PC-3 (cell line): Measurements from ENCODE around the gene CCDC192. TPM values are rescaled to one million over a fixed set of nuclear protein-coding genes. Genes with fewer than 3 reads are reported as not detected.

Experiments
- ATAC-seq: fragments of 200-7000 bp; cut with Tn5 transposase; 2 replicates; pipeline ENCODE4 v1.9.1; 2020; ENCODE audit warnings: mild to moderate bottlenecking, moderate library complexity
- BruUV-seq: library from RNA; stranded (reverse); fragments of 400-500 nt; replicated peaks from 2 replicates; lab custom pipeline; 2021; lab: Mats Ljungman, UMichigan
- CTCF ChIA-PET: fragments of 300-600 bp; sonication (Branson Sonifier 250); formaldehyde crosslinking; loops from one replicate; lab custom pipeline; 2022; ENCODE audit warnings: antibody characterized with exemption; lab: Charles Lee
- POLR2A ChIA-PET: fragments of 300-600 bp; sonication (Branson Sonifier 250); formaldehyde crosslinking; loops from one replicate; lab custom pipeline; 2022; ENCODE audit warnings: antibody characterized with exemption; ENCODE audit not compliant: unreplicated experiment; lab: Charles Lee
- DNase-seq: peaks from one replicate; pipeline ENCODE4 v3.0.0-alpha.2; 2015
- H2AFZ ChIP-seq: fragments of 300-600 bp; sonication (generic); 2 replicates; pipeline ENCODE4 v1.6.0; 2016; ENCODE audit warnings: antibody characterized with exemption, low read length
- H3F3A ChIP-seq: fragments of 300-600 bp; sonication (generic); one replicate; pipeline ENCODE4 v1.6.0; 2017; ENCODE audit warnings: antibody characterized with exemption, low read length, control low read depth, mild to moderate bottlenecking; ENCODE audit not compliant: unreplicated experiment
- H3K27ac ChIP-seq: fragments of 300-600 bp; sonication (generic); 2 replicates; pipeline ENCODE4 v1.5.1; 2016; ENCODE audit warnings: mild to moderate bottlenecking, low read length
- H3K27me3 ChIP-seq: fragments of 300-600 bp; sonication (generic); 2 replicates; pipeline ENCODE4 v1.6.1; 2016; ENCODE audit warnings: low read length, mixed read lengths
- H3K36me3 ChIP-seq: fragments of 300-600 bp; sonication (generic); 2 replicates; pipeline ENCODE4 v1.6.1; 2016; ENCODE audit warnings: low read depth, mixed run types, low read length, mixed read lengths
- H3K4me1 ChIP-seq: fragments of 300-600 bp; sonication (generic); 2 replicates; pipeline ENCODE4 v1.5.1; 2016; ENCODE audit warnings: low read length; ENCODE audit not compliant: insufficient read depth
- H3K4me2 ChIP-seq: fragments of 300-600 bp; sonication (generic); 2 replicates; pipeline ENCODE4 v1.6.0; 2016; ENCODE audit warnings: low read length
- H3K4me3 ChIP-seq: fragments of 300-600 bp; sonication (generic); 2 replicates; pipeline ENCODE4 v1.5.1; 2016; ENCODE audit warnings: mild to moderate bottlenecking, low read length, mixed read lengths
- H3K79me2 ChIP-seq: fragments of 300-600 bp; sonication (generic); 2 replicates; pipeline ENCODE4 v1.6.1; 2017; ENCODE audit warnings: low read length, mixed read lengths
- H3K9ac ChIP-seq: fragments of 300-600 bp; sonication (generic); 2 replicates; pipeline ENCODE4 v1.6.0; 2016; ENCODE audit warnings: mild to moderate bottlenecking, low read length
- H3K9me2 ChIP-seq: fragments of 300-600 bp; sonication (generic); replicated peaks from 2 replicates; pipeline ENCODE4 v1.6.1; 2016; ENCODE audit warnings: mixed run types, low read length, mixed read lengths
- H3K9me3 ChIP-seq: fragments of 300-600 bp; sonication (generic); 2 replicates; pipeline ENCODE4 v1.6.1; 2016; ENCODE audit warnings: low read length, mixed read lengths
- H4K20me1 ChIP-seq: fragments of 300-600 bp; sonication (generic); 2 replicates; pipeline ENCODE4 v1.6.1; 2016; ENCODE audit warnings: low read length, mixed read lengths
- EZH2 ChIP-seq: fragments of 300-600 bp; sonication (generic); IDR thresholded peaks from one replicate; pipeline ENCODE4 v1.6.1; 2017; ENCODE audit warnings: antibody characterized with exemption, mild to moderate bottlenecking, low read length; ENCODE audit not compliant: unreplicated experiment
- EZH2phosphoT487 ChIP-seq: fragments of 300-600 bp; sonication (generic); IDR thresholded peaks from 2 replicates; pipeline ENCODE4 v1.6.1; 2018; ENCODE audit warnings: mild to moderate bottlenecking, antibody characterized with exemption, low read length, borderline replicate concordance
- intact Hi-C: fragments of 100-400 bp; cut with micrococcal nuclease; formaldehyde crosslinking; loops from 2 replicates; pipeline ENCODE4 v1.9.0; 2023
- total RNA-seq: library from RNA; depleted of rRNA; stranded (reverse); fragments of >200 nt; gene quantifications from 2 replicates; pipeline ENCODE4 v1.2.3, GENCODE V29; 2014
- TF ChIP-seq, protein P1 (sequence below): fragments of 300-600 bp; sonication (generic); conservative IDR thresholded peaks from 2 replicates; pipeline ENCODE4 v1.5.1; 2017; ENCODE audit warnings: antibody characterized with exemption, low read depth, mild to moderate bottlenecking, low read length

Gene CCDC192
- total RNA-seq, 1 experiment from 2014 or later: not detected

DNA sequence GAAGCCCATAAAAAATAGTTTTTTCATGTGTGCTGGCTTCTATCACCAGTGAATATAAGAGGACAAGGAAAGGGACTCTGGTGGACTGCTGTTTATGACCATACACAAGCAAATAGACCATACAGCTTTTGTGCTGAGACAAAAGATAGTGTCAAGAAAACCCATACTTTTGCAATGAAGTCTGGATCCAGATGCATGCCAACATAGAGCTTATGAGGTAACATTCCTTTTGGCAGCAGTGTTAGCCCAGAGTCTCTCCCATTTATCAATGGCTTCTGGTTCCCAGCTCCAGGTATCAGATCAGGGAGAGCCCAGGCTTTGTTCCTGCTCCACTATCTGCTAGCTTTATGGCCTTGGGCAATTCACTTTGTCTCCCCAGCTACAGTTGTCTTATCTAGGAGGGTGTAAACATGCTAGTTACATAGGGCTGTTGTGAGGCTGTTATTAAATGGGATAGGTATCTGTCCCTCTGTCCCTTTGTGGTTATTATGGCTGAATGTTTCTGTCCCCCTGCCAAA lies 55.6 kb downstream of the CCDC192 start:
- ATAC-seq: no peak
- TF ChIP-seq EZH2 (no peak), EZH2phosphoT487 (no peak)
- TF ChIP-seq, protein P1, sequence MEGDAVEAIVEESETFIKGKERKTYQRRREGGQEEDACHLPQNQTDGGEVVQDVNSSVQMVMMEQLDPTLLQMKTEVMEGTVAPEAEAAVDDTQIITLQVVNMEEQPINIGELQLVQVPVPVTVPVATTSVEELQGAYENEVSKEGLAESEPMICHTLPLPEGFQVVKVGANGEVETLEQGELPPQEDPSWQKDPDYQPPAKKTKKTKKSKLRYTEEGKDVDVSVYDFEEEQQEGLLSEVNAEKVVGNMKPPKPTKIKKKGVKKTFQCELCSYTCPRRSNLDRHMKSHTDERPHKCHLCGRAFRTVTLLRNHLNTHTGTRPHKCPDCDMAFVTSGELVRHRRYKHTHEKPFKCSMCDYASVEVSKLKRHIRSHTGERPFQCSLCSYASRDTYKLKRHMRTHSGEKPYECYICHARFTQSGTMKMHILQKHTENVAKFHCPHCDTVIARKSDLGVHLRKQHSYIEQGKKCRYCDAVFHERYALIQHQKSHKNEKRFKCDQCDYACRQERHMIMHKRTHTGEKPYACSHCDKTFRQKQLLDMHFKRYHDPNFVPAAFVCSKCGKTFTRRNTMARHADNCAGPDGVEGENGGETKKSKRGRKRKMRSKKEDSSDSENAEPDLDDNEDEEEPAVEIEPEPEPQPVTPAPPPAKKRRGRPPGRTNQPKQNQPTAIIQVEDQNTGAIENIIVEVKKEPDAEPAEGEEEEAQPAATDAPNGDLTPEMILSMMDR: no peak
- no TSS peak for BruUV-seq
- Histone ChIP-seq H3K27me3 (no peaks in the 10 kb centered on the region), H3K4me3 (no peak overlapping the region), H3K4me1 (peaks cover 6% of the 10 kb centered on the region), H3F3A (no peaks in the 10 kb centered on the region), H3K36me3 (no peaks in the 10 kb centered on the region), H3K9me2 (no peaks in the 10 kb centered on the region), H3K4me2 (no peak overlapping the region), H3K79me2 (no peaks in the 10 kb centered on the region), H4K20me1 (no peaks in the 10 kb centered on the region), H3K9me3 (no peaks in the 10 kb centered on the region), H2AFZ (no peak overlapping the region), H3K9ac (no peak overlapping the region), H3K27ac (no peak overlapping the region)
- no peak for DNase-seq
- intact Hi-C loops: loop anchor here (1.0 to 5.0 kb wide), 4 partner anchors 26 to 278 kb away; no protein-coding TSS in a partner anchor
- ChIA-PET POLR2A (no interaction called here), CTCF (interaction anchor here (0.9 to 1.4 kb wide), 3 partner anchors 55 to 117 kb away, joined by 3 to 5 read pairs (median 5); no protein-coding TSS in a partner anchor)

DNA sequence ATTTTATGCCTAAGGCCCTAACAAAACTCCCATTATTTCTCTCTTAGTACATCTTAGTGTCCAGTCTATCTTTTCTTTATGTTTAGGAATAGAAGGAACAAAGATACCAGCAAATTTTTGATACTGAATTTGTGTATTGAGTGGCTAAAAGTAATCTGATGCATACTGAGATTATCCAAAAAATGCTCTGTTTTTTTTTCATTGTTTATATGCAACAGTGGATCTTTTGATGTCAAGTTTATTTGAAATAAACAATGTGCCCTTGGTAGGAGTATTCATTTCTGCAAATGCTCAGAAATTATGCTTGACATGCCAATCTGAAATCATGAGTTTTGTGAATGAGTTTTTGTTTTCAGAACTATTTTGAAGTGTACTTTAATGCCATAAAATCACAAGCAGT lies 58.7 kb downstream of the CCDC192 start:
- Histone ChIP-seq H3K4me2 (no peak overlapping the region), H3K4me3 (no peak overlapping the region), H3K4me1 (peaks cover 6% of the 10 kb centered on the region), H2AFZ (no peak overlapping the region), H3K9me2 (no peaks in the 10 kb centered on the region), H3F3A (no peaks in the 10 kb centered on the region), H3K27ac (no peak overlapping the region), H3K9ac (no peak overlapping the region), H3K36me3 (no peaks in the 10 kb centered on the region), H3K27me3 (no peaks in the 10 kb centered on the region), H3K9me3 (no peaks in the 10 kb centered on the region), H3K79me2 (no peaks in the 10 kb centered on the region), H4K20me1 (no peaks in the 10 kb centered on the region)
- no TSS peak for BruUV-seq
- intact Hi-C loops: no loop called here
- no peak for ATAC-seq
- DNase-seq: no peak
- CTCF ChIA-PET: no interaction called here
- TF ChIP-seq, protein P1: no peak
- TF ChIP-seq EZH2: no peak
- TF ChIP-seq EZH2phosphoT487: no peak
- POLR2A ChIA-PET: interaction anchor here (0.6 to 0.7 kb wide), 2 partner anchors 79 to 155 kb away, joined by 6 read pairs; no protein-coding TSS in a partner anchor

DNA sequence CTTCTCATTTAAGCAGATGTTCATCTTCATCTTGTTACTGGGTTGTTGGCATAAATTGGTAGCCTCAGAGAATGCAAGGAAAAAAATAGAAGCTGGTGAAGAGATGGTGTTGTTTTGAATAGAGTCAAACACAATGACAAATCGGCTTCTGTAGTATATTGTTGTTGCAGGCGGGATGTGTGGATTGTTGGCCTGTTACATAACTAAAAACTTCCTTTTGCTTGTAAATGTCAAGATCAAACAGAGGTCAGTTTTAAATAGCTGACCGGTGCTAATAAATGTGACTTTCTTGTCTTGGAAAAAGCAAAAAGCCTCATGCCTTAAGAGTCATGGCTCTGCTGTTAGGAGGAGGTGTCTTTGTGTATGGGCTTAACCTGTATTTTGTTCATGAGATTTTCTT lies 59.2 kb downstream of the CCDC192 start:
- no peak for DNase-seq
- no peak overlapping the region for H3K9ac ChIP-seq
- no peaks in the 10 kb centered on the region for H3K9me2 ChIP-seq
- H3K27me3 ChIP-seq: no peaks in the 10 kb centered on the region
- H3K4me1 ChIP-seq: peaks cover 6% of the 10 kb centered on the region
- no peak for ATAC-seq
- H3K27ac ChIP-seq: no peak overlapping the region
- H3K4me3 ChIP-seq: no peak overlapping the region
- H3K9me3 ChIP-seq: no peaks in the 10 kb centered on the region
- H3K36me3 ChIP-seq: no peaks in the 10 kb centered on the region
- no peak overlapping the region for H3K4me2 ChIP-seq
- POLR2A ChIA-PET: no interaction called here
- no peaks in the 10 kb centered on the region for H3F3A ChIP-seq
- no TSS peak for BruUV-seq
- TF ChIP-seq, protein P1: no peak
- TF ChIP-seq EZH2phosphoT487 (no peak), EZH2 (no peak)
- H4K20me1 ChIP-seq: no peaks in the 10 kb centered on the region
- no peaks in the 10 kb centered on the region for H3K79me2 ChIP-seq
- intact Hi-C loops: no loop called here
- CTCF ChIA-PET: no interaction called here
- H2AFZ ChIP-seq: no peak overlapping the region
